Measurements from ENCODE around the gene HIC2.
"Not testable (repeated sequence)": the region's sequence is repeated elsewhere in the genome, so short reads cannot be mapped to it uniquely, and the experiment has no call there.

The HIC2 gene

GRCh38 chr22:21434378-21435233 lies 17.4 kb downstream of the HIC2 start:
- FAIRE-seq = not testable (repeated sequence)

- FAIRE-seq = not testable (repeated sequence)
Observed at GRCh38 chr22:21435998-21436810, 19.0 kb downstream of the HIC2 start.

GRCh38 chr22:21438013-21438412 lies 20.8 kb downstream of the HIC2 start:
- not testable (repeated sequence) for FAIRE-seq

GRCh38 chr22:21440018-21440636 lies 23.0 kb downstream of the HIC2 start:
- FAIRE-seq = not testable (repeated sequence)

- FAIRE-seq = not testable (repeated sequence)
Observed at GRCh38 chr22:21440676-21441075, 23.5 kb downstream of the HIC2 start.

- not testable (repeated sequence) for FAIRE-seq
Observed at GRCh38 chr22:21441170-21441569, 24.0 kb downstream of the HIC2 start.

GRCh38 chr22:21442123-21442522 lies 25.0 kb downstream of the HIC2 start:
- not testable (repeated sequence) for FAIRE-seq

- not testable (repeated sequence) for FAIRE-seq
Observed at GRCh38 chr22:21442646-21443045, 25.5 kb downstream of the HIC2 start.

- FAIRE-seq = no peak
Observed at GRCh38 chr22:21443057-21443734, 26.0 kb downstream of the HIC2 start.

- FAIRE-seq = no peak
Observed at GRCh38 chr22:21443735-21444421, 26.7 kb downstream of the HIC2 start.

GRCh38 chr22:21444701-21445436 lies 27.7 kb downstream of the HIC2 start:
- no peak for FAIRE-seq

GRCh38 chr22:21445437-21446127 lies 28.4 kb downstream of the HIC2 start:
- FAIRE-seq = no peak

GRCh38 chr22:21446128-21446826 lies 29.1 kb downstream of the HIC2 start:
- FAIRE-seq = no peak

- FAIRE-seq = no peak
Observed at GRCh38 chr22:21446827-21447690, 29.9 kb downstream of the HIC2 start.

- no peak for FAIRE-seq
Observed at GRCh38 chr22:21447694-21448402, 30.7 kb downstream of the HIC2 start.

GRCh38 chr22:21448627-21449416 lies 31.7 kb downstream of the HIC2 start:
- no peak for FAIRE-seq

- no peak for FAIRE-seq
Observed at GRCh38 chr22:21449531-21450319, 32.6 kb downstream of the HIC2 start.

Data from TTC549 (cell line).